ENCODE results near the gene AAR2.

The AAR2 gene

GRCh38 chr20:36298061-36298460 lies 61.8 kb downstream of the AAR2 start:
- DNase-seq (ENCODE audit: insufficient read length) = no peak
- TF ChIP-seq TAF1 (IDR thresholded peaks at IDR 0.05; ENCODE audit: borderline replicate concordance, low read depth, low read length) = no peak
- TF ChIP-seq POLR2A (IDR thresholded peaks at IDR 0.05; ENCODE audit: low read depth, low read length) = no peak
- TF ChIP-seq POLR2AphosphoS5 (IDR thresholded peaks at IDR 0.05; ENCODE audit: low read depth, low read length) = no peak
- FAIRE-seq = no peak

GRCh38 chr20:36298795-36299339 lies 62.6 kb downstream of the AAR2 start:
- FAIRE-seq = no peak
- DNase-seq (ENCODE audit: insufficient read length) = no peak
- TF ChIP-seq POLR2A (IDR thresholded peaks at IDR 0.05; ENCODE audit: low read depth, low read length) (no peak), TAF1 (IDR thresholded peaks at IDR 0.05; ENCODE audit: borderline replicate concordance, low read depth, low read length) (no peak), POLR2AphosphoS5 (IDR thresholded peaks at IDR 0.05; ENCODE audit: low read depth, low read length) (no peak)

- TF ChIP-seq TAF1 (IDR thresholded peaks at IDR 0.05; ENCODE audit: borderline replicate concordance, low read depth, low read length) (no peak), POLR2AphosphoS5 (IDR thresholded peaks at IDR 0.05; ENCODE audit: low read depth, low read length) (no peak), POLR2A (IDR thresholded peaks at IDR 0.05; ENCODE audit: low read depth, low read length) (no peak)
- FAIRE-seq (no peak), DNase-seq (ENCODE audit: insufficient read length) (no peak)
These were observed 63.2 kb downstream of the AAR2 start for GRCh38 chr20:36299459-36299858.

- FAIRE-seq (no peak), DNase-seq (ENCODE audit: insufficient read length) (no peak)
- TF ChIP-seq TAF1 (IDR thresholded peaks at IDR 0.05; ENCODE audit: borderline replicate concordance, low read depth, low read length) (no peak), POLR2A (IDR thresholded peaks at IDR 0.05; ENCODE audit: low read depth, low read length) (no peak), POLR2AphosphoS5 (IDR thresholded peaks at IDR 0.05; ENCODE audit: low read depth, low read length) (no peak)
These were observed 65.3 kb downstream of the AAR2 start for GRCh38 chr20:36301359-36302119.

- no peak for DNase-seq (ENCODE audit: insufficient read length)
- no peak for FAIRE-seq
These were observed 66.8 kb downstream of the AAR2 start for GRCh38 chr20:36303020-36303595.

GRCh38 chr20:36303831-36304230 lies 67.6 kb downstream of the AAR2 start:
- FAIRE-seq (no peak), DNase-seq (ENCODE audit: insufficient read length) (no peak)
- TF ChIP-seq TAF1 (IDR thresholded peaks at IDR 0.05; ENCODE audit: borderline replicate concordance, low read depth, low read length) = no peak
- TF ChIP-seq POLR2A (IDR thresholded peaks at IDR 0.05; ENCODE audit: low read depth, low read length) = no peak
- no peak for TF ChIP-seq POLR2AphosphoS5 (IDR thresholded peaks at IDR 0.05; ENCODE audit: low read depth, low read length)

More at GRCh38 chr20:36303020-36303595, 66.8 kb downstream of the AAR2 start:
- TF ChIP-seq TAF1 (IDR thresholded peaks at IDR 0.05; ENCODE audit: borderline replicate concordance, low read depth, low read length) (no peak), POLR2AphosphoS5 (IDR thresholded peaks at IDR 0.05; ENCODE audit: low read depth, low read length) (no peak), POLR2A (IDR thresholded peaks at IDR 0.05; ENCODE audit: low read depth, low read length) (no peak)

- FAIRE-seq = no peak
- no peak for DNase-seq (ENCODE audit: insufficient read length)
- TF ChIP-seq TAF1 (IDR thresholded peaks at IDR 0.05; ENCODE audit: borderline replicate concordance, low read depth, low read length) (no peak), POLR2A (IDR thresholded peaks at IDR 0.05; ENCODE audit: low read depth, low read length) (no peak), POLR2AphosphoS5 (IDR thresholded peaks at IDR 0.05; ENCODE audit: low read depth, low read length) (no peak)
These were observed 68.7 kb downstream of the AAR2 start for GRCh38 chr20:36304786-36305495.

GRCh38 chr20:36305602-36306551 lies 69.6 kb downstream of the AAR2 start, which contains the start of gene DLGAP4:
Gene DLGAP4 (plus strand): TSS chr20:36306339. CDS start chr20:36431718, 125,379 bp downstream.
- FAIRE-seq = no peak

More at GRCh38 chr20:36305602-36306551, 69.6 kb downstream of the AAR2 start, which contains the start of gene DLGAP4:
- TF ChIP-seq POLR2A (IDR thresholded peaks at IDR 0.05; ENCODE audit: low read depth, low read length) (no peak), POLR2AphosphoS5 (IDR thresholded peaks at IDR 0.05; ENCODE audit: low read depth, low read length) (no peak), TAF1 (IDR thresholded peaks at IDR 0.05; ENCODE audit: borderline replicate concordance, low read depth, low read length) (no peak)
- DNase-seq (ENCODE audit: insufficient read length) = no peak

Measured in GM12892 (cell line).